T1000 (cell line): ENCODE measurements around the gene MATK.

Experiments
- DNase-seq: peaks from one replicate; lab custom pipeline; 2025; ENCODE audit warnings: mixed read lengths; lab: John Stamatoyannopoulos, UW

Gene MATK

DNA sequence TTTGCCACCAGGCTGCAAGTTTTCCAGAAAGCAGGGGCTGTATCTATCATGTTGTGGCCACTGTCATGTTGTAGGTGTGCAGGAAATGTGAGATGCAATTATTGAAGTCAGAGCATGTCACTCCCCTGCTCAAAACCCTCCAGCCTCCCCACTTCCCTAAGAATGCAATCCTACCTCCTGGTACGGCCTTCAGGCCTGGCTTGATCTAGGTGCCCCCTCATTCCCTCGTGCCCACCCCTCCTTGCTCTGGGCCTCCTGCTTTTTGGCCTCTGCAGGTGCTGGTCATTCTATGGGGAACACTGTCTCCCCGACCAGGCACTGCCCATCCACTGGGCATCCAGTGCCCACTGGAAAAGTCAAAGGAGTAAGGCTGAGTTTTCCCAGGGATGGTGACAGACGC is 28.5 kb upstream of the MATK start:
- DNase-seq: no peak

DNA sequence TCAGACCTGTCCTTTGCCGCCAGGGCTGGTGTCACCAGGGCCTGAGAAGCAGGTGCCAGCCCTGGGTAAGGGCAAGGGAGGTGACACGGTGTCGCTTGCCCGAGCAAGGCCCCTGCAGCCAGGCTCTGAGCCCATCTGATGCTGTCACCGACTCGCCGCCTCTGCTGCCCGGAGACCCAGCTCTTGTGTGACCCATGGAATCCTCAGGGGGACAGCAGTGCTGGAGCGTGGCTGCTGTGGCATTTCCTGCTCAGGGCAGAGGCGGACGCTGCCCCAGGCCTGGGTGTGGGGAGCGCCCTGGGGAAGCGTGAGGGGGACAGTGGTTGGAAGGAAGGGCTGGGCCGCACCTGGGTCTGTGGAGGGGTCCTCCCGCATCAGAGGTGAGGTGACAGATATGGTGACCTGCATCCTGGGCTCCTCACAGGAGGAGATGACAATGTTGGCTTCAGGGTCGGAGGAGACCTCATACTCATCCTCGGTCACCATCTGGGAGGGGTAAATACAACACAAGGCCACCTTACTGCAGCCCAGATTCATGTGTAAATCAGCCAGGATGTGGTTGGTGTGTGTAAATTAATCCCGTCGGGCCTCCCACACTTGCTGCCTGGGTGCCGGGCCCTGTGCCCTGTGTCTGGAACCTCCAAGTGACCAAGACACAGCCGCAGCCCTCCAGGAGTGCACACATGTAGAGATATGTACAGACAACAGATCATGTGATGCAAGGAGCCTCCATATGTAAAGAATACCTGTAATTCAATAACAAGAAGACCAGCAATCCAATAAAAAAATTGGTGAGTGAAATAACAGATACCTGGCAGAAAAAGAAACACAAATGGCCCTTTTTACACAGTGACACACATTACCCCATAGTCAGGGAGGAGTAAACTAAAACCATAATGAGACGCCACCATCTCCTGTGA is 27.6 kb upstream of the MATK start:
- no peak for DNase-seq

DNA sequence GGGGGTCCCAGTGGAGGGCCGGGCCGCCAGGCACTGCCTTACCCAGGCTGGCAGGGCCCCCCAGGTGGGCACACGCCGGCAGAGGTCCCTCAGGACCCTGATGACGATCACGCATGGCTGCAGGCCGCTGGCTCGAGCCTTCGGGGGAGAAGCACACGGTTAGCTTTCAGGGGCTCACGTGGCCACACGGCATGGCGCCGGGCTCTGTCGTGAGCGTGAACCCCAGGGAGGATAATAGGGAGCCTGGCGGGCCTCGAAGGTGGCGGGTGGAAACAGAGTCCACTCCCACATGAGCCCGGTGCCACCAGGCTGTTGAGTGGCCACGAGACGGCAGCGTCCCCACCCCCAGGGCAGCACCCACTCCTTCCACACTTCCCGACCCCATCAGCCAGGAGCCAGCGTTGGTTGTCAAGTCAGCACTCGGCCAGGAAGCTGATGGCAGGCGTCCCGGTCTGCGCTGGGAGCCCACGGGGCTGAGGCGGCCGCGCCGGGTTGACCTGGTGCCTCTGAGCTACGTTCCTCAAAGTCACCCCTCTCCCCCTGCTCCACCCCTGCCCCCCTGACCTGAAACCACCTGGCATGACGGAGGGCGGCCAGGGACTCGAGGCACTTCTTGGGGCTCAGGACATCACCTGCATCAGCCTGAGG is 24.7 kb upstream of the MATK start:
- DNase-seq: no peak

DNA sequence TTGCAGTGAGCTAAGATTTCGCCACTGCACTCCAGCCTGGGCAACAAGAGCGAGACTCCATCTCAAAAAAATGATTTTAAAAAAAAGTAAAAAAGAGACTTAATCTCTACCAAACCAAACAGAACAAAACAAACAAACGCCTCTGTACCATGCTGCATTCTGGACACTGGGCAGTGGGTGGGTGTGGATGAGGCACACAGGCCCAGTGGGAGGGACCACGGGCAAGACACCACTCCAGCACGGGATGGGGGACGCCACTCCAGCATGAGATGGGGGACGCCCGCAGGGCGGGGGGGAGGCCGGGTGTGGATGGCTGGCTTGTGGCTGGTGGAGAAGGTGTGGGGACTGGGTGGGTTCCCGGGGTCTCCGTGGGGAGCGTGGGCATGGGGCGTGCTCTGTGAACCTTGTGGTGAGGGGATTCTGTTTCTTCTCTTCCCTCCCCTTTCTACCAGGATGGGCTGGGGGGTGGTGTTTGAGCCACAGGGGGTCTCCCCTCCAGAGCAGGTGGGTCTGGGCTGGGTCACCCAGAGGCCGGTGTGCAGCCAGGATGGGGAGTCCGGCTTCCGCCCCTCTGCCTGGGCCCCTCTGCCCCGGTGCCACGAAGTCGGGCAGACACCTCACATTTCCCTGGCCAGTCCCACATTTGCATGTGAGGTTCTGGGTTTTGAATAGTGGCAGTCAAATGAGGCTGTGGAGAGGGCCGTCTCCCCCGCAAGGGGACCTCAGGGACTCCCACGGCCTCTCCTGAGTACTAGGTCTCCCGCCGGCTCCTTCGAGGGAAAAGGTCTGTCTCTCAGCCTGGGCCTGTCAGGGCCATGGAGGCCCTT is 23.9 kb upstream of the MATK start:
- DNase-seq: no peak

DNA sequence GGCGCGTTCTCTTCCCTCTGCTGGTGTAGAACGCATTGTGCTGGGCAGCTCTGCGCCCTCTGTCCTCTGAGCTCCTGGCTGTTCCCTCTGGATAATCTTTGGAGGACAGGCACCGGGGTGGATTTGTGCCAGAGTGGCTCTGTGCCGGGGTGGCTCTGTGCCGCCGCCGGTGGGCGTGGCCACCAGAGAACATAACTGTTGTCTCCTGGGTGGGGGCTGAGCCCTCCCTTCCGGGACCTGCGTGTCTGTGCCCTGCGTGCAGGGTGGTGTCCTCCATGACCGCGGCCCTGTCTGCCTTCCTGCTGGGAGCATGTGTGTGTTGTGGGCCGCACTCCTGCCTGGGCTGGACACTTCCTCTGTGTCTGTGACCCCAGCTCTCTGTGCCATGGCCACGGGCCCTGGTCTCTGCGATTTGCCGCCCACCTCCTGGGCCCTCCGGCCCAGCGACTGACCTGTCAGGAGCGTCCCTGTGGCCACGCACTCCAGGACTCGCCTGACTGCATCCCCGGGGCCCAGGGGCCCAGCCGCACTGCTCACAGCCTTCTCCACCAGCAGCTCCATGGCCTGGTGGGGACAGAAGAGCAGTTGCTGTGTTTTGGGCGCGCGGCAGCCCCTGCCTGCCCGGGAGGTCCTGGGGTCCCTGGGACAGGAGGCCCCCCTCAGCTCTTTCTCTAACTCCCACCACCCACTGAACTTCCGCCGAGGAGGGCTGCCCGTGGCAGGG is 22.4 kb upstream of the MATK start:
- no peak for DNase-seq

DNA sequence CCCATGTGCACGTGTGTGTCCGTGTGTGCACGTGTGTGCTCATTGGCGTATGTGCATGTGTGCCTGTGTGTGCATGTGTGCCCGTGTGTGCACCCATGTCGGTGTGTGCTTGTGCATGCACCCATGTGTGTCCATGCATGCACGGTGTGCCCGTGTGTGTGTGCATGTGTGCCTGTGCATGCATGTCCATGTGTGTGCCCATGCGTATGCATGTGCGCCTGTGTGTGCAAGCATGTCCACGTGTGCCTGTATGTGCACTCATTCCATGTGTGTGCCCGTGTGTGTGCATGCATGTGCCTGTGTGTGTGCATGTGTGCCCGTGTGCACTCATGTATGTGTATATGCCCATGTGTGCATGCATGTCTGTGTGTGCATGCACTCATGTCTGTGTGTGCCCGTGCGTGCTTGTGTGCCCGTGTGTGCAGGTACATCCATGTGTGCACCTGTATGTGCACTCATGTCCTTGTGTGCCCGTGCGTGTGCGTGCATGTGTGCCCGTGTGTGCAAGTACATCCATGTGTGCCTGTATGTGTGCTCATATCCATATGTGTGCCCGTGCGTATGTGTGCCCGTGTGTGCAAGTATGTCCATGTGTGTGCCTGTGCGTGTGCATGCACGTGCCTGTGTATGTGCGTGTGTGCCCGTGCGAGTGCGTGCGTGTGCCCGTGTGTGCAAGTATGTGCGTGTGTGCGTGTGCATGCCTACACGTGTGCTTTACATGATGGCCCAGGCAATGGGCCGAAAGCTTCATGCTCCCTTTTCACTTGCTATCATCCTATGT is 21.6 kb upstream of the MATK start:
- DNase-seq: no peak

GRCh38 chr19:3807131-3807480 is 20.9 kb upstream of the MATK start:
- no peak for DNase-seq

GRCh38 chr19:3805859-3806258 is 19.7 kb upstream of the MATK start:
- no peak for DNase-seq

GRCh38 chr19:3804429-3804828 is 18.2 kb upstream of the MATK start:
- no peak for DNase-seq

DNA sequence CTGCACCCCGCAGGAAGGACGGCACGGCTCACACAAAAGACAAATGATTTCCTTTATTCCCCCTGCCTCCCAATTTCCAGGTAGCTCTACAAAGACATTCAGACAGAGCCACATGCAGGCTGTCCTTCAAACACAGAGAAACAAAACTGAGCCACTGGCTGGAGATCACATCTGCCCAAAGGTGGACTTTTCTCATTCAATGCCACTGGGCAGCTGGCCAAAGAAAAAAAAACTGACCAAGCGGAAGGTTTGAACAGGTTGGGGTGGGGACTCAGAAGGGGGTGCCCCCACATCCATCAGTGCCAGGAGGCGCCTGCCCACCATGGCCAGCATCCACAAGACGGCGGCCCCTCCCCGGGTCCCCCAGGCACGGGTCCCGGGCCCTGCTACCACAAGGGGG is 17.8 kb upstream of the MATK start:
- DNase-seq: no peak

DNA sequence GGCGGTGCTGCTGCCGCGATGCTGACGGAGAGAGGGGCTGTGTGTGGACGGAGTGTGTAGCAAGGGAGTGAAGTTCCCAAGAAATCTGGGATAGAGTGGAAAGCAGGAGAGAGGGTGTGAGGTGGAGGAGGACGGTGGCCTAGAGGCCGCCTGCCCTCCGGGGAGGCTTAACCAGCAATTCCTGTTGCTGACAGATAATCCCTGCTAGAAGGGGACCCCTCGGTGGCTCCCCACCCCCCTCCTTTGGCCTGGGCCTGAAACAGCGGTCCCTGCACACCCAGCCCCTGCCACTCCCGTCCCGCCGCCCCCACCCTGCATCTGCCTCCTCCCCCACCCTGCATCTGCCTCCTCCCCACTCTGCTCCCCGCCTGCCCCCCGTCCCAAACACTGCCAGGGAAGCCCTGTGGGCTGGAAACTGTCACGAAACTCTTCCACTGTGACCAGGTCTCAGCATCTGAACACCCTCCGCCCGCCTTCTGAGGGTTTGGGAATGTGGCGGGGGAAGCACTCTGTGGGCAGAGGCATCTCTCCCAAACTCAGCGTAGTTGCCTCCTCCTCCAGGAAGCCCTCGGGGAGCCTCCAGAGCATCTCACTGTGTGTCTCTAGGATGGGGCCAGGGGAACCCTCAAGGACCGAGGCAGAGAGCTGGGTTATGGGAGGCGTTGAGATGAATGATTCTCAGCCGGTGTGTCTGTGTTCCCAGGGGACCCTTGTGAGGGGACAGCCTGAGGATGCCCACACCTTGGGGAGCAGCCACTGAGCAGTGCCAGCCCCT is 17.1 kb upstream of the MATK start:
- DNase-seq: no peak

- DNase-seq: no peak
Measured at GRCh38 chr19:3801412-3802096, 15.4 kb upstream of the MATK start.

DNA sequence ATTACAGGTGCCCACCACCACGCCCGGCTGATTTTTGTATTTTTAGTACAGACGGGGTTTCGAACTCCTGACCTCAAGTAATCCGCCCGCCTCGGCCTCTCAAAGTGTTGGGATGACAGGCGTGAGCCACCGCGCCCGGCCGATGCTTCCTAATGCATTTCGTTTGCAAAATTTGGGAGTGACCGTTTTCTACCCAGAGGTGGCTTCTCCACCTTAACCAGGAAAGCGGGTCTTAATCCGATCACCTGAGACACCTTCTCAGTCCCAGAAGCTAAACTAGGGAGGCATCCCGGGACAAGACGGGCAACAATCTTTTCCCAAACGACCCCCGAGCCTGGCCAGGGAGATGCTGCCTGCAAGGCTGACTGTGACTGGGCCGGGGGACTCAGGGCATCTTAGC is 14.8 kb upstream of the MATK start:
- no peak for DNase-seq

DNA sequence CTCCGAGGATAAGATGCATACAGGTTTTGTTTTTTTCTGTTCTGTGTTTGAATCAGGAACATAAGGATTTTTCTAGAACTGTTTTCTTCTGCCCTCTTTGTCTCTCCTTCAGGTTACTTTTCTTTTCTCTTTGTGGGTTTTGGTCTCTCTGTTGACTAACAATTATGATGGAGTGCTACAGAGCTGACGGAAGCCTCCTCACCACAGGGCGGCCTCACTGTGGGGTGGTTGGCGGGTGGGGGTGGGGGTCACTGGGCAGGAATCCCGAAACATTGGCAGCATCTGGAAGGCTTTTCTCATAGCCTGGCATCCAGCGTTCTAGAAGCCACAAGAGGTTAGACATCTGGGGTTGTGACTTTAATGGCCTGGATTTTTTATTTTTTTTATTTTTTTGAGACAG is 12.0 kb upstream of the MATK start:
- no peak for DNase-seq

GRCh38 chr19:3796358-3796757 is 10.2 kb upstream of the MATK start:
- no peak for DNase-seq

DNA sequence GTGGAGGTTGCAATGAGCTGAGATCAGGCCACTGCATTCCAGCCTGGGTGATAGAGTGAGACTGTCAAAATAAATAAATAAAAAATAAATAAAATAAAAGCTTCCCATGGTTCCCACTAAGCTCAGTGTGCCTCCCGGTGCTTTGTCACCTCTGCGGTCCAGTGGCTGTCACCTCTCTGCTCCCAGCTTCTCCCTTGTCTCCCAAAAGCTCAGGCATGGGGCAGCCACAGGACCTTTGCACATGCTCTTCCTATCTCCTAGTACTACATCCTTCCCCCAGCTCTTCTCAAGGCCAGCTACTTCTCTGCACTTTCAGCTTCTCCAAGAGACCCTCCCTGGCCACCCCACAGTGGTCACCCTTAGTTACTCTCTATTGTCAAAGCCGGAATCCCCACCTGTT is 7.6 kb upstream of the MATK start:
- no peak for DNase-seq

DNA sequence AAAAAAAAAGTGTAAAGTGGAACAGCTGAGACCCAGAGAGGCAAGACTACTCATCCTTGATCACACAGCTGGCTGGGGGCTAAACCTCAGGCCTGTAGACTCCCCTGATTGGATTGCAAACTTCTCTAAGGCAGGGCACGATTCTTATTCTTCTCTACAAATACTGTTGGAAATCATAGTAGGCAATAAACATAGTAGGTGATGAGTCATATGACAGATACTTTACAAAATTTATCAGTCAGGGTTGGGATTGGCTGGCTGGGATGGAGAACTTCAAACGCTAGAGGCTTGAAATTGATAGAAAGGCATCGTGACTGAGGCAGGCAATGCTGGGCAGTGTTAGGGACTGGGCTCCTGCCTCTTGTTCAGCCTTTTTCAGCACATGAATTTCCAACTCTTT is 5.9 kb upstream of the MATK start:
- DNase-seq: no peak

GRCh38 chr19:3790941-3791340 is 4.8 kb upstream of the MATK start:
- no peak for DNase-seq

GRCh38 chr19:3790209-3790734 is 4.1 kb upstream of the MATK start:
- DNase-seq: no peak
